ENCODE data around the gene ETS1.

The ETS1 gene, protein sequence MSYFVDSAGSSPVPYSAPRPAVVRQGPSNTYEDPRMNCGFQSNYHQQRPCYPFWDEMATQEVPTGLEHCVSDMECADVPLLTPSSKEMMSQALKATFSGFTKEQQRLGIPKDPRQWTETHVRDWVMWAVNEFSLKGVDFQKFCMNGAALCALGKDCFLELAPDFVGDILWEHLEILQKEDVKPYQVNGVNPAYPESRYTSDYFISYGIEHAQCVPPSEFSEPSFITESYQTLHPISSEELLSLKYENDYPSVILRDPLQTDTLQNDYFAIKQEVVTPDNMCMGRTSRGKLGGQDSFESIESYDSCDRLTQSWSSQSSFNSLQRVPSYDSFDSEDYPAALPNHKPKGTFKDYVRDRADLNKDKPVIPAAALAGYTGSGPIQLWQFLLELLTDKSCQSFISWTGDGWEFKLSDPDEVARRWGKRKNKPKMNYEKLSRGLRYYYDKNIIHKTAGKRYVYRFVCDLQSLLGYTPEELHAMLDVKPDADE

DNA sequence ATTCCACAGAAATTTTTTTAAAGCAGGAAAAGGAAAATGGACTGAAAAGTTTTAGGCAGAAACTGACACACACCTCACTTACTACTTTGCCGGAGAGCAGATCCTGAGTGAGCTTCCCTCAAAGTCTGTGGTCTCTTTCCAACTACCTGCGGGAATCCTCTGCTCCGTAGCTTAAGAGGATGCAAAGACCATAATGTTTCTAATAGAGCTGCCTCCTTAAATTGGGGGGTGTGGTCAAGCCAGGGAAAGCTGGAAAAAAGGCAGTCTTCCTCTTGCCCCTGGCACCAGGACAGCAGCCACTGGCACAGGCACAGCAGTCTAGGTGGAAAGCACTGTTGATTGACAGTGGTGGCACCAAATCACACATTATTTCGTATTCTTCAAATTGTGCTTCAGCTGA is at the start of gene ETS1:
ETS1 (minus strand) TSS at position 144 of the 400 bp plus-strand sequence. CDS start 14,428 bp downstream, outside the sequence.
- no peak for DNase-seq (ENCODE audit: extremely low read depth, low read depth)
- H3K4me3 ChIP-seq (replicated peaks; ENCODE audit: low read depth, low read length) = no peak within 1 kb of the TSS
- TF ChIP-seq, protein P1, sequence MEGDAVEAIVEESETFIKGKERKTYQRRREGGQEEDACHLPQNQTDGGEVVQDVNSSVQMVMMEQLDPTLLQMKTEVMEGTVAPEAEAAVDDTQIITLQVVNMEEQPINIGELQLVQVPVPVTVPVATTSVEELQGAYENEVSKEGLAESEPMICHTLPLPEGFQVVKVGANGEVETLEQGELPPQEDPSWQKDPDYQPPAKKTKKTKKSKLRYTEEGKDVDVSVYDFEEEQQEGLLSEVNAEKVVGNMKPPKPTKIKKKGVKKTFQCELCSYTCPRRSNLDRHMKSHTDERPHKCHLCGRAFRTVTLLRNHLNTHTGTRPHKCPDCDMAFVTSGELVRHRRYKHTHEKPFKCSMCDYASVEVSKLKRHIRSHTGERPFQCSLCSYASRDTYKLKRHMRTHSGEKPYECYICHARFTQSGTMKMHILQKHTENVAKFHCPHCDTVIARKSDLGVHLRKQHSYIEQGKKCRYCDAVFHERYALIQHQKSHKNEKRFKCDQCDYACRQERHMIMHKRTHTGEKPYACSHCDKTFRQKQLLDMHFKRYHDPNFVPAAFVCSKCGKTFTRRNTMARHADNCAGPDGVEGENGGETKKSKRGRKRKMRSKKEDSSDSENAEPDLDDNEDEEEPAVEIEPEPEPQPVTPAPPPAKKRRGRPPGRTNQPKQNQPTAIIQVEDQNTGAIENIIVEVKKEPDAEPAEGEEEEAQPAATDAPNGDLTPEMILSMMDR (IDR thresholded peaks at IDR 0.05; ENCODE audit: low read depth, low read length, missing control alignments) = no peak

DNA sequence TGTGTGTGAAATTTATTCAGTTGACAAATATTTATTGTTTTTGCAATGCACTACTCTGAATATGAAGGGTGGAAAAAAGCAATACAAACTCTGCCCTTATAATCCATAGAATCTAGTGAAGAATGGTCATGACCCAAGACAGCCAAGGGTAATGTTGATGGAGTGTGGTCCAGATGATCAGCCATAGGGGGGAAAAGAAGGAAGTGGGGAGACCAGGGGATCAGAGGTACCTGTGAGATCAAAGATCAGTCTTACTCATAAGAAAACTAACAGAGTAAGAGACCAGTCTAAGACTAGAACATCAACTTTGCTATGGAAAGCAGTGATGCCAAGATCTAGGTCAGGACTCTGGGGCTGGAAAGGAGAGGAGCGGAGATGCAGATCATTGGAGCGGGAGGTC is 47.0 kb upstream of the ETS1 start:
- H3K4me3 ChIP-seq (replicated peaks; ENCODE audit: low read depth, low read length) = no peak overlapping the region
- no peak for DNase-seq (ENCODE audit: extremely low read depth, low read depth)
- TF ChIP-seq, protein P1 (IDR thresholded peaks at IDR 0.05; ENCODE audit: low read depth, low read length, missing control alignments) = no peak

DNA sequence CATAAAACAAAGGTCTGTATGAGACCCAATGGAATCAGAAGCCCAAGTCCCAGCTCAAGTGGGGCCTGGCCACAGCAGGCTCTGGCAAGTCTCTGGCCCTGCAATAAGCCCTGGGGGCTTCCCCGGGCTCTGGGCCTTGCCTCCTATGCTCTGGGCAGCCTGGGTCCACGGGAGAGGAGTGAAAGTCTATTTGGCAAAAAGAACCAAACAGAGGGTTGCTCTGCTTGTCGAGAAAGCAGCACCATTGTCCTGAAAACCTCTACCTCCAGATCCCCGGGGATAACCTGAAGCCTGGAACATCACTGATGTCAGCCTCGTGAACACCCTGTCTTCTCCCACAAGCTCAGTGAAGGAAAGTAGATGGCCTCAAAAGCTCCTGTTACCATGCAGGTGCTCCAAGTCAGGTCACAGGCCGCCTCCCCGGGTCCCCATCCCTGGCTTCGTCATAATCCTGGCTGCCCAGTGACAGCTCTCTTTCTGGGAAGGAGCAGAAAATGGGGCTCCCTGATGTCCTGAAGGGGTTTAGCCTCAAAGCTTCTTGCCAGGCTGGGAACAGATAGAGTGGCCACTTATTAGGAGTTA is 46.1 kb upstream of the ETS1 start:
- no peak for DNase-seq (ENCODE audit: extremely low read depth, low read depth)
- no peak overlapping the region for H3K4me3 ChIP-seq (replicated peaks; ENCODE audit: low read depth, low read length)
- TF ChIP-seq, protein P1 (IDR thresholded peaks at IDR 0.05; ENCODE audit: low read depth, low read length, missing control alignments) = no peak

DNA sequence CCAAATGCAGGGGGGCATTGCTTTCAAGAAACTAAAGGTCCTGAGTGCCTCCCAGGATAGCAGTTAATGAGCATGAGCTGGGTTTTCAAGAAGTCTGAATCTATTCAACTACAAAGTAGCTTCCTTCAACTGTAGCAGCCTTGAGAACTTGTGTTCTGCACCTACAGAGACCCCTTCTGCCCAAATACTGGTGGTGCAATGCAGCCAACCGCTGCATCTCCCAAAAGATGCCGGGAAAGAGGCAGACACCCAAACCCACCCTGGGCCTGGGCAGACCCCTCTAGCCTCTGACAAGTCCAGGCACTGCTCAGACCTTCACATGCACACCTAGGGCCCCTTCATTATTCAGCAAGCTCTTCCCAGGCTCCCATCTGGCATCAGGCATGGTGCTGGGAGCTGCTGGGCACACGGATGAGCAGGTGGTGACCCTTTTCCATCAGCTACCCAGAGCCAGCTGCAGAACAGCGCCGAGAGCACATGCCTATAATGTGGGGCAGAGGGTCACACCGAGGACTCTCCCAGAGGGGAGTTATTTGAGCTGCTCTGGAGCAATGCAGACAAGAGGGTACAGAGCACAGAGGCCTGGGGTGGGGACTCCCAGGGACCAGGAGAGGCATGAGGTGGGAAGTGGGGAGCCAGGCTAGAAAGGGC is 44.9 kb upstream of the ETS1 start:
- TF ChIP-seq, protein P1 (IDR thresholded peaks at IDR 0.05; ENCODE audit: low read depth, low read length, missing control alignments) = peak; percentile 88
- H3K4me3 ChIP-seq (replicated peaks; ENCODE audit: low read depth, low read length) = no peak overlapping the region
- no peak for DNase-seq (ENCODE audit: extremely low read depth, low read depth)

DNA sequence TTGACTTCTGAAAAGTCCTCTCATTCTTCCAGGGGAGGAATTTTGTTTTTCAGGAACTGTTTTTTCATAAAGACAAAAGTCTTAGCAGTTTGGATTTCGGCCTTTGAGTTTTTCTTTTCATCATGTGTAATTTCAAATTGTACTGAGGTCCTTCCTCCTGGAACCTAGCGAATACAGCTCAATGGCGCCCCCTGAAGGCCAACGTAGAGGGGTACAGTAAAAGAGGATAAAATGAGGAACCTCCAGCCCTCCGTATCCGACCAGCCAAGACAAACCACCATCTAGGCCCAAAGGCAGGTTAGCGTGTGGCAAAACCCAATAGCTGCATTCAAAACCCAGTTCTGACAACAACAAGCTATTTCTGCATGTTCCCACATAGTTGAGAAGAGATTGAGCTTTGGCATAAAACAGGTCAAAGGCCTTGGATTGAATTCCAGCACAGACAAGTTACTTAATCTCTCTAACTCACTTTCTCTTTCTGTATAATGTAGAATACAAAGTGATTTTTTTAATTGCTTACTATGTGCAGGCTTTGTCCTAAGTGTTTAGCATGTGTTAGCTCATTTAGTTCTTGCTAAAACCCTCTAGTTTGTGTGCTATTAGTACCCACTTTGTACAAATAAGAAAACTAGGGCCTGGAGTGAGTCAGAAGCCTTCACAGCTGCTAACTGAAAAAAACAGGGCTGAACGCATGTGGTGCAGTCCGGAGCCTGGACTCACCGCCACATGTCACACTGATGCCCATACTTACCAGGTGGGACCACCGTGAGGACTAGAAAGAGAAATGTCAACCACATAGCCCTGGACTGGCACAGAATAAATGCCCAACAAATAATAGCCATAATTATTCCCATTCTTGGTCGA is 43.2 kb upstream of the ETS1 start:
- peak; percentile 71 for DNase-seq (ENCODE audit: extremely low read depth, low read depth)
- no peak overlapping the region for H3K4me3 ChIP-seq (replicated peaks; ENCODE audit: low read depth, low read length)
- TF ChIP-seq, protein P1 (IDR thresholded peaks at IDR 0.05; ENCODE audit: low read depth, low read length, missing control alignments) = peak; percentile 86

DNA sequence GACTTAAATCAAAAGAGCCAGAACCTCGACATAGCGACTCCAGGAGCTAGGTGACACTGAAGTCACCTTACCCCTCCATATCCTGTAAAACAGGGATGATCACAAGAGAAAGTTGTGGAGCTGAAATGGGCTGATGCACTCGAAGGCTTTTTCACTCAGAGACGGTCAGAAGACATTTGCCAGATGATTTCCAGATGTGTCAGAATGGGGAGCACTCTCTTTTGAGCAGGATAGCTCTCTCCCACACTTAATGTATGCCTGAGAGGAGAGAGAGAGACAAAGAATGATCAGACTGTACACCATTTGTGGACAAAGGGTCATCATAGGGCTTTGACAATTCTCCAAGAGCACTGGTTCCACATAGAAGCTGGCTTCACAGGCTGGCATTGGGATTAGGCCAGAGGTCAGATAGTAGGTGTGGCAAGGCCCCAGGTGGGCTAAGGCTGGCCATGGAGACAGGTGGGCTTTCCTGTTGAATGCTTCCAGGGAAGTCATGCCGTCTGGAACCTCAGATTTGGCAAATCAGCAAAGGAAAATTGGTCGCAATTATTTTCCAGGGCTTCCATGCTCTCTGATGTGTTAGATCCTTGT is 42.3 kb upstream of the ETS1 start:
- H3K4me3 ChIP-seq (replicated peaks; ENCODE audit: low read depth, low read length) = no peak overlapping the region
- no peak for DNase-seq (ENCODE audit: extremely low read depth, low read depth)
- TF ChIP-seq, protein P1 (IDR thresholded peaks at IDR 0.05; ENCODE audit: low read depth, low read length, missing control alignments) = no peak

Measured in HFF-Myc (cell line).